SIG-M5 treated with dmso at 0.1 percent for 504 hours (cell line): ENCODE measurements around the gene ALK.

ENCODE experiments used
- DNase-seq: peaks from one replicate; lab custom pipeline; 2025; ENCODE audit not compliant: unreplicated experiment; lab: John Stamatoyannopoulos, UW

Gene ALK

DNA sequence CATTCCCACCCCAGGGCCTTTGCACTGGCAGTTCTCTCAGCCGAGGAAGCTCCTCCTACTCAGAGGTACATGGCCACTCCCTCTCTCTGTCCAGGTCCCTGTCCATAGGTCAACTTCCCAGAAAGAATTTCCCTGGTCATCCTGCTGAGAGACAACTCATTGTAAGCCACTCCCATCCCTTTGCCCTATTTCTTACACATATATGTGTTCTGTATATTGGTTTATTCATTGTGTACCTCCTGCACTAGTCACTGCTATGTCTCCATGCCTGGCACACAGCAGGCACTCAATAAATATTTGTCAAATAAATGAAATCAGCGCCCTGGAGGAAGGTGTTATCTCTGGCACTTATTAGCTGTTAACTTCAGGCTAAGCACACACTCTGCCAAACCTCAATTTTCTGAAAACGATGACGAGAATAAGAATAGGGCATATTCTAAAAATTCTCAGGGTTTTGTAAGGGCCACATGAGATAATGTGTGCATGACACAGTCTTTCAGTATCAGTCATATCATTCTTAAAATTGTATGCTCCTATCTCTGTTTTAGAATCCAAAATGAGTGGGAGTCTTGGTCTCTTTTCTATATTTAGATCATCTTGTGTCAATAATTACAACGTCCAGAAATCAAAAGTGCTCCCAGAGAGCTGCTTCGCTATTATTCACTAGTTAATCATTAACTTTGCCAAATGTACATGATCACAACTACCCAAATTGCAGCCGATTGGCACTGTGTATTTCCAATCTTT lies 198.0 kb downstream of the ALK start:
- DNase-seq, result no peak

DNA sequence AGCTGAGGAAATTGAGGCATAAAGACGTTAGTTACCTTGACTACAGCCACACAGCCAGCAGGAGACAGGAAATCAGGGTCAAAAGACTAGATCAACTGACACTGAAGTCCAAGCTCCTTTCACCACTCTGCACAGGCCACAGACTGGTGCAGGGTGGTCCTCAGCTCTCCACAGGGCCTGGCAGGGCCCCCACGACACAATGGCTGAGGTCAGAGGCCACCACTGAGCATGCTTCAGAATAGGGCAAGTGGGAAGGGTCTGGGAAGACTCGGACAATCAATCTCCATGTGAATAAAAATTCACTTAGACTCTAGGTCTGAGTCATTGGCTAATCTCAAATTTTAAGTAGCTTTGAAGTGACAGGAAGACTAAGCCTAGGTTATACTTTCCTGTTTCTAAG lies 201.7 kb downstream of the ALK start:
- DNase-seq, result no peak

DNA sequence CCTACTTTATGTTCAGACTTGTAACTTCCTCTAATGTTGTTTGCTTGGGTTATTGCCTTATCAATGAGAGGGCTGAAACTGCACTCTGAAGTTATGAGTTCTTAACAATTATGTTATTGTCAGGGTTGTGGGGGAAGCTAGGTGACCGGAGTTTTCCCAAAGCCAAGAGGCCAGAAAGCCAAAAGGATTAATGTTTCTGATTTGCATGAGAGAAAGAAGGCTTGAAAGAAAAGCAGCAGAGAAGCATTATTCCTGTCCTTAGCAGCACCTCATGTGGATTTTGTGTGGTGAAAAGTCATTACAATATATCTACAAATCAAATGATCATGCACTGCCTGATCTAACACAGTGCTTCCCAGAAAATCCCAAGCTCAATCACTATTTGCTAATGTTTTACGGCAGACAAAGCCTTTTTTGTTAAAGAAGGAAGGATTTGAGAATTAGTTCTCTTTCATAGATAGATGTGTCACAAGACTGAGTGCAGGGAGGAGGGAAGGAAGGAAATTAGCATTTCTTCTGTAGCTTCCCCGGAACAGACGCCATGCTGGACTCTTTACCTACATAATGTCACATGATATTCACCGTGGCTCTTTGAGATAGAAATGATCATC lies 203.2 kb downstream of the ALK start:
- DNase-seq, result no peak

DNA sequence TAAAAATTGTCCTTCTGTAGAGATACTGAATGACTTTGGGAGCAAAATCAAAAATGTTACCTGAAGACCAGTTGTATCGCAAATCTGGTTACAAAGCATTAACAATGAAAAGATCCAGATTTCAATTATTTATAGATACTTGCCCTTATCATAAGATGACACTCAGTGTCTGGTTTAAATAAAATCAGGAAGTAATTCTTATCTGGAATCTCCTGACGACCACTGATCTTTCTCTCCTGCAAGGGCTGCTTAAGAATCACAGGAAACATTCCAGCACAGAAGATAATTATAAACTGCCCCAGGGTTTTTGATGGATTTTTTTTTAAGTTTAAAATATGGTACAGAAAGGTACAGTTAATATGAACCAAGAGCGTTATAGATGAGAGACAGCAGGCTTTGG lies 205.7 kb downstream of the ALK start:
- DNase-seq, result no peak

DNA sequence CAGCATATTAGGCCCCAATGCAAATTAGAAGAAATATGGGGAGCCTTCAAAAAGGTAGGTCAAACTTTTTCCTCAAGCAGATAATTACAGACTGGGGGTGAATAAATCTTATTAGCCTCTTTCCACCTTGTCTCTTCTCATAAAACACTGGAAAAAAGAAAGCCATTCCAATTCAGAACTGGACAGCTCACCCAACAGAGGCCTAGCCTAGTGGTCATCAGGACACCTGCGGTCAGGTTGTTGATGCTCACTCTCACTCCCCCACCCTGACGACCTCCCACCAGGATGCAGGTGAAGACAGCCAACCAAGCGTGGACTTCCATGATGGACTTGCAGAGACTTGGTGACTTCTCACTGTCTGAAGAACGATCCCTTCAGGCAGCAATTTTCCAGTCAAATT lies 207.1 kb downstream of the ALK start:
- DNase-seq, result no peak

DNA sequence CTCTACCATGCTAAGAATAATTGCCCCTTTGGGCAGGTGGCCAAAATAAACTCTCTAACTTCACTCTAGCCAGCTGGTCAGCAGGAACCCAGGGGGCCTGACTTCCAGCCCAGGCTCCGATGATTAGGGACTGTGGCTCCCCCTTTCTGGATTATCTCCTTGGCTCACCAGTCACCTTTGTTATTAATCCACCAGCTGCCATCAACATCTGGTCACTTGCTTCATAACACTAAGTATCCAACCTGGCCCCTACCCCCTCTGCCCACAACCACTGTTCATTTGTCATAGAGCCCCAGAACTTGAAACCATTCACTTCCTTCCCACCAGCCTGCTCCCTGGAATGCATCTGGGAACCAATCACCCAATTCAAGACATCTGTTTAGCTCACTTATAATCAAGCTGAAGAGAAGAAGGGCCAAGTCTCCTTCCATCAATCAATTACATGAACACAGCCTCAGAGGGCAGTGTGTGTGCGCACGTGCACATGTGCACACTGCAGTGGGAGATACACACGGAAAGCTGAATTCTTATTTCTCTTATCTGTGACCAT lies 215.1 kb downstream of the ALK start:
- DNase-seq, result no peak

DNA sequence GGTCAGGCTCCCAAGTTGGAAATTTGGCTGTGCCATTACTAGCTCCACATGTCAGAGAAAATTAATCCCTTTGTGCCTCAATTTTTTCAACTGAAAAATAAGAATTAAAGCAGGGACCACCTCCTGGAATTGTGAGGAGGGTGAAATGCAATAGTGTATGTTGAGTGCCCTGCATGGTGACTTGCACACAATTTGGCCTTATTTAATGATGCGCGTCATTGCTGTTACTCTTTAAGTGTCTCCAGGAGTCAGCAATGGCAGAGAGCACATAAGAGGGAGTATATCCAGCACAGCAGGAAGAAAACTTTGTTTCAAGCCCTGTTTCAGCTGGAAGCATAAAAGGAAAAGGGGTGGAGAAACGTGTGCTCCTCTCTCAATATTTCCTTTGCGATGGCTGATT lies 215.8 kb downstream of the ALK start:
- no peak for DNase-seq

DNA sequence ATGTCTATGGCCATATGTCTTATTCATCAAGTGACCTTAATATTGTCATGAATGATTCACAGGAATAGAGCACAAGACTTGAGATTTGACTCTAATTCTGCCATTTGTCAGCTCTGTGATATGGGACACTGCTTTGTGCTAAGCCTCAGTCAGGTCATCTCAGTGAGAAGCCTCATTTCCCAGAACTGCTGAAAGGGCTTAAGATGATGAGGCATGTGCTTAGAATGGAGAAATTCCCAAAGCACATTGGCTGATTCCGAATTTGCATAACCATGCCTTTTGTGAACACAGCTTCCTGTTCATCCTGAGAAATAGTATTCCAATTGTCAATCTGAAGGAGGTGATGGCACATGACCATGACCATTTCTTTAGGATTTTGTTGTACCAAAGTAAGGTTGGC lies 218.1 kb downstream of the ALK start:
- no peak for DNase-seq

DNA sequence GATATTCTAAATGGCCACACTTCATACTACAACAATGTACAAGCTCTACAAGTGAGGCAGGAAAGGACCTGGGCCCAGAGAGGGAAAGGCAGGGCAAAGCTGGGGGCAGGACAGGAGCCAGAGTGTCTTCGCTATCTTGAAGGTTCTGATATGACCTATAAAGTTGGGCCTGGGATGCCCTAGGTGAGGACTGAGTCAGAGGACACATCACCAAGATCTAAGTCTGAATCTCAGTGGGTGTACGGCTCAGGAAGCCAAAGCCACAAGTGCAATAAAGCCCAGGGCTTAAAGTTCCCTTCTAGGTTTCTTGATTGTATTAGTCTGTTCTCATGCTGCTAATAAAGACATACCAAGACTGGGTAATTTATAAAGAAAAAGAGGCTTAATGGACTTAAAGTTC lies 219.1 kb downstream of the ALK start:
- DNase-seq, result no peak

DNA sequence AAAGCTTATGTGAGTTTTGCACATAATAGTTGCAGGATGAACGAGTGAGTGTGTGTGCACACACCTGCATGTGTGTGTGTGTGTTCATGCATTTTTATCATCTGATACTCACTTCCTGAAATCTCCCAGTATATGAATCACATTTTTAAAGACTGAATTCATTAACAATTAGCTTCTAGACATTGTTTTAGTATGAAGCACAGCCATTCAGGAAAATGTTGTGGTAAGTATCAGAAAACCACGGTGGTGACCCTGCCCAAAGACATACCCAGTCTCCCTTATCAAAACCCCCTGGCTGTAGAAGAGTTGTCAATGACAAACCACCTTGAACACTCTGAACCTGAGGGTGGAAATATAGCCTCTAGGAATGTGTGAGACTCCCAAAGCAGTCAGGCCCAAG lies 220.8 kb downstream of the ALK start:
- DNase-seq, result no peak

DNA sequence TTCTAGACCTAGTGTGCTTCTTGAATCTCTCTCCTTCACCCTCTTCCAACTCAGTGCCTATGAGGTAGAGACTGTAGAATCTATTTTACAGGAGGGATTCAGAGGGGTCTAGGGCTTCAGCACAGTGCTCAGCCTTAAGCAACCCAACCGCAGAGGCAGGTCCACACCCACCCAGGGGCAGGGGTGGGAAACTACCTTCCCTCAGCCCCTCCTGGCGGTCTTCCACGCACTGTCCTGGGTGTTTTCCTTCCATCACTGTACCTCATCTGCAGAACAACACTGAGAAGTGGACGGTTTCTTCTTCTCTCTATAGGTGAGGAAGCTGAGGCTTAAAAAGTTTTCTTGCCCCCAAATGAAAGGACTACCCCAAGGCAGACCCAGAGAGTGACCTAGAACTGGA lies 222.3 kb downstream of the ALK start:
- DNase-seq, result no peak

DNA sequence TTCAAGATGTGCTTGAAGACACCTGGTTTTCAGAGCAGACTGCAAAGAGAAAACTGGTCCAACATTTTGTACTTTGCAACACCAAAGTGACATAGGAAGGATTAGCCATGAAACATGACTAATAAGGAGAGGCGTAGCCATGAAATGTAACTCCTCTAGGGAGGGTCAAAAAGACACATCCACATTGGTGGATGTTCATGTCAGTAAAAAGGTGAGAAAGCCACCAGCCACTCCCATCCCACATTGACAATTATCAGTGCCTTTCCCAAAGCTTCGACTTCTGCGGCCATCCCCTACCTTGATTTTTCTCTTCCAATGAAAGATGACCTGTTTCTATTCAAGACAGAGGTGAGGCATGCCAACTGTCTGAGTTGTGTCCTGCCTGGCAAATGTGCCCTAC lies 223.2 kb downstream of the ALK start:
- no peak for DNase-seq

DNA sequence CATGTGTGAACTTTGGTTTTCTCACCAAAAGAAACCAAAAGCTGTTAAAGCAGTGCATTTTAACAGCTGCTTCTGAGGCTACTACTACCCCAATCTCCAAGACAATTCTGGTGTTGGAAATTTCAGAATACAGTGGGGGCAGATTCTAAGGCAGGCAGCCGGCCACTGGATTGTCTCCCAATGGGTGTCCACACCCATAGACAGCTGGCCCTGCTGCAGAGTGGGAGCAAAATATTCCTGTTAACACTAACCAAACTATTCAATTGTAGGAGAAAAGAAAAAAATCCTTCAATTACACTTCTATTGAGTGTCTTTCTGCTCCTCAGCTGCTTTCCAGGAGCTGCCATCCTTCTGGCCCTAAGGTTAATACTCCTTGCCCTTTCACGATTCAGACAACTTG lies 223.7 kb downstream of the ALK start:
- no peak for DNase-seq

DNA sequence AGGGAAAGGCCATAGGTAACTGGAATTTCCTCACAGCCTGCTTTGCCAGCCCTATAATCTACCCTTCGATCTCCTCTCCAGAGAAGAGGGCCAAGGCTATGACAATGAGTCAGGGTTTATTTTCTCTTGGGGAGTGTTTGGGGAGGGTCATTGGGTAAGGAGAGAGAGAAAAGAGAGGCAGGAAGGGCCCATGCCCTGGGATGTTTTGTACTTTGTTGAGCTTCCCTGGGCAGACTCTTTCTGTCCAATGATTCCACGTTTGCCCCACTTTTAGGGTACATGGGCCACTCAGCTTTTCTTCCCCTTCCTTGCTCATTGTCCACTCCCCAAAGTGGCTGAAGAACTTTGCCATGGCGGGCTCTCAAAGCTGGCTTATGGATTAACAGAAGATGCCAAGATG lies 224.2 kb downstream of the ALK start:
- DNase-seq, result no peak

DNA sequence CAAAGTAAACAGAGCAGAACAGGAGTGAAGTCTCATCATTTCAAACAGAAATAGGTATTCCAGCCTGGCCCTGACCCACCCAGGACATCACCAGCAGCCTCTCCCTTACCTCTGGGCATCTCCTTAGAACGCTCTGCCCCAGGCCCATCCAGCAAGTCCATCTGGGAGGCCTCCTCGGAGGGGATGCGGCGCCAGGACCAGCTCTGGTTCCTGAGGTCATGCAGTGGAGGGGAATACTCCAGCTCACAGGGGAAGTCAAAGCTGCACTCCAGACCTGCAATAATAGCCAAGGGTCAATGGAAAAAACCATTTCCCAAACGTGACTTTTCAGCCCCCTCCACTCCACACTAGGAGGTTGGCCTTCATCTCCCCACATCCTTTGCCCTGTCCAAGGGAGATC lies 226.6 kb downstream of the ALK start:
- no peak for DNase-seq

DNA sequence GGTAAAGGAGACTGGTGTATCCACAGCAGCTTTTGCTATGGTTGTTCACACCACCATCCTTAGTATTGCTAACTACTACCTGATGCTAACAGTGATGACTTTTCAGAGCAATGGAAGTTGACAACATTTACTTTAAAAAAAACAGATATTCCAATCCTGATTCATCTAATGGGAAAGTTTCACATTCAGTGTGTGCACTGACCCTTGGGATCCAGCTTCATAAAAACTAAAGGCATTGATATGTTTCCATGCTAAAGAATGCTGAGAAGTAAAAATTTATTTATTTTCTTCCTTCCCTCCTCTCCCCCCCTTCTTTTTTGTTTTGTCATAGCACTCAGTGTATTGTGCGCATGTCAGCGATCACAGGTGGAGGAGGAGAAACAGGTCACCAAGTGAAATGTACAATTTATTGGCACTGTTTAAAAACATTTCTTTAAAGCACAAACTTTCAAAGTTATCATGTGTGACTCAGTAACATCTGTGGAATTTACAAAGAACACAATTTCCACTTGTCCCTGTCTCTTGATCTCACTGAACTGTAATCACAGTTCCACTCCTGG lies 229.9 kb downstream of the ALK start:
- no peak for DNase-seq

DNA sequence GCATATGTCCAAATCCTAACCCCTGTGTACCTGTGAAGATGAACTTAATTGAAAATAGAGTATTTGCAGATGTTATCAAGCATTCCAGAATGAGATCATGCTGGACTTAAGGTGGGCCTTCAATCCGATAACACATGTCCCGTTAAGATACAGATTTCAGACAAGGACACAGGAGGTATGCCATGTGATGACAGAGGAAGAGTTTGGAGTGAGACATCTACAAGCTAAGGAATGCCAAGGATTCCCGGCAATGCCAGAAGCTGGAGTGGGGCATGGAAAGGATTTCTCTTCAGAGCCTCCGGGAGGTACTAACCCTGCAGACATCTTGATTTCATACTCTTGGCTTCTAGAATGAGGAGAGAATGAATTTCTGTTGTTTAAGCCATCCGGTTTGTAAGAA lies 231.7 kb downstream of the ALK start:
- DNase-seq, result no peak

DNA sequence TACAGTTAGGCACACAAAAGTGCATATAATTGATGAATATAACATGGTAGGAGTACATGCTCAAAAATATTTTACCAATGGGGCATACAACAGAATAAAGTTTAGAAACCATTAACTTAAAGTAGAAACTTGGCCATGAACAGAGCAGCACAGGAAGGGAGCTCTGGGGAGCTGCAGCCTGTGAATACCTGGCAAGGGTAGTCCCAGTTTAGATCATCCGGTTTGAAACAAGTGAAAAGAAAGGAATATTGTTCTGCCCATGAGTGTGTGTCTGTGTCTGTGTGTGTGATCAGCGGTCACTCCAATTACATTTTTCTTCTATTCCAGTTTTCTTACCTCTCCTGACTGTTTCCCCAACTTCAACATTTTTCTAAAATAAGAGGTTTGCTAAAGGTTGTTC lies 233.0 kb downstream of the ALK start:
- DNase-seq, result no peak

DNA sequence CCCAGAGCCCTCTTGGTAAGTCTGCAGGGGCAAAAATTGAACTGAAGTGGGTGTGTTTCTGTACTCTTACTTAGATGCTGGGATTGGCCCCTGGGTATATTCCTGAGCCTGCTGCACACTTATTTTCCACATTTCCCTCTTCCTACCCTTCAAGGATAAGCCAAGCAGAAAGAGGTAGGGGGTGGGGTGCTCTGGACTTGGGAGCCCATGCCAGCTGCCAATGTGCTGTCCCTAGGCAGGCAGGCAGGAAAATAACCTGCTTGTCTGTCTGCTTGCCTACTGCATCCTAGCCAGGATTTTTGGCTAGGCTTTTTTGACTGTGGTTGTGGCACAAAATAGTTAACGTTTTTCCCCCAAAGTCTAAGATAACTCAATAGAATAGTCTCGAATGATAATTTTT lies 234.3 kb downstream of the ALK start:
- no peak for DNase-seq

DNA sequence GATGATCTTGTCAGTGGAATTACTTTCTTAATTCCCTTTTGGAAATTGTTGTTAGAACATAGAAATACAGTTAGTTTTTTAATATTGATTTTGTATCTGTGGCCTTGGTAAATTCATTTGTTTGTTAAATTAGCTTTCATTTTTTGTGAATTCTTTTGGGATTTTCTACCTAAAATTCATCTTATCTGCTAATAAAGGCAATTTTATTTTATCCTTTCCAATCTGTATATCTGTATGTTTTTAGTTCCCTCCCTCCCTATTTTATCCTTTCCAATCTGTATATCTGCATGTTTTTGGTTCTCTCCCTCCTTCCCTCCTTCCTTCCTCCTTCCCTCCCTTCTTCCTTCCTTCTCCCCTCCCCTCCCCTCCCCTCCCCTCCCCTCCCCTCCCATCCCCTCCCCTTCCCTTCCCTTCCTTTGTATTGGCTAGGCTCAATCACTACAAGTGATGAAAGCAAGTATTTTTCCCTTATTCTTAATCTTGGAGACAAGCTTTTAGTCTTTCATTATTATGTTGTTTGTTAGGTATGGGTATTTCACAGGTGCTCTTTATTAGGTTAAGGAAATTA lies 244.4 kb downstream of the ALK start:
- no peak for DNase-seq

DNA sequence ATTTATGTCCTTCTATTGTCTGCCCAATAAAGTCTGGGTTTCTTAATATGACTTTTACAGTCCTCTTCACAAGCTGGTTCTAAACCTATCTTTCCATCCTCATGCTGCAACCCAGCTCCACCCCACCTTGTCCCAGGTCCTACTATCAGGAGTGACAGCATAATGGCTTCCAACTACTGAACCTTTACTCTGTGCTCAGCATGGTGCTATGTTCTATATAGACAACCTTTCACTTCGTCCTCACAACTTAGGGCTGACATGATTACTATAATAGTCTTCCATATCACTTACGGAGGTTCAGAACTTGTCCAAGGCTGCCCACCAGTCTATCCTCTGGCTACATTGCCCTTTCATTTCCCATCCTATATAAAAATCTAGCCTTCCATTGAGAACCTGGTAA lies 256.8 kb downstream of the ALK start:
- no peak for DNase-seq

DNA sequence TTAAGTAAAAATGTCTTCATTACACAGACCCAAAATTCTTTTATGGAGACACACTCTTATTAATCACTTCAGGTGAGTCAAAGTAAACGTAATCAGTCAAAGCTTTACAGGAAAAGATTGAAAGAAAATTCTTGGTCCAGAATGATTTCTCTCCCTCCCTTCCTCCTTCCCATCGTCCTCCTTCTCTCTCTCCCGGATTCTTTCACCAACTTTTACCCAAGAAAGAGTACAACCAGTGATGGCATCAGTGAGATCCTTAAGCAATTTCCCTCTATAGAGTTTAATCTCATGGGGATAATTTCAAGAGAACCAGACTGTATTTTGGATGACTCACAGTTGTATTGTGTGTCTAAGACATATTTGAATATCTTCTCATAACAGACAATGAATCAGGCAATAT lies 258.1 kb downstream of the ALK start:
- DNase-seq, result no peak
